ENCODE data around the gene VSTM4. TPM values are rescaled to one million over a fixed set of nuclear protein-coding genes. Genes with fewer than 3 reads are reported as not detected.

The VSTM4 gene
- polyA plus RNA-seq, 1 of the 3 experiments (the other 2 are of a cell fraction), result 0.39 TPM

DNA sequence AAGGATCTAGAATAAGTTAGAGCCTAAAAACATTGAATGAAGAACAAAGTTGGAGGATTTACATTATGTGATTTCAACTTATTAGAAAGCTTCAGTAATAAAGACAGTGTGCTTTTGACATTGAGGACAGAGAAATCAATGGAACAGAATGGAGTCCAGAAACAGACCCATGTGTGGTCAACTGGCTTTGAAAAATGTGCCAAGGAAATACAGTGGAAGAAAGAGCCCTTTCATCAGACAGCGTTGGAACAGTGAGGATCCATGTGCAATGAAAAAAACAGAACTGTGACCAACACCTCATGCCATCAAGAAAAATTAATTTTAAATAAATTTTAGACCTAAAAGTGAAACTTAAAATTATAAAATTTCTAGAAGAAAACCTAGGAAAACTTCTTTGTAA lies 125.1 kb downstream of the VSTM4 start:
- no peak overlapping the region for H3K4me2 ChIP-seq
- H3K36me3 ChIP-seq (replicated peaks in 1 of 2; ENCODE audit: control insufficient read depth in 1 of 2, insufficient read depth in 2 of 2, low read length in 1 of 2), result no peaks in the 10 kb centered on the region
- no peaks in the 10 kb centered on the region for H4K20me1 ChIP-seq (ENCODE audit: insufficient read depth)
- no peak overlapping the region for H2AFZ ChIP-seq (ENCODE audit: low read depth)
- no peak for DNase-seq
- no peaks in the 10 kb centered on the region for H3K9me2 ChIP-seq
- WGBS (ENCODE audit: low lambda C conversion rate), result 27% methylated on average over 1 of the region's 1 CpG
- no peaks in the 10 kb centered on the region for H3K9me3 ChIP-seq
- H3K27ac ChIP-seq (ENCODE audit: low read depth in 2 of 2, low read length in 1 of 2), result no peak overlapping the region
- no peaks in the 10 kb centered on the region for H3K27me3 ChIP-seq (ENCODE audit: insufficient read depth)
- H3K9ac ChIP-seq, result no peak overlapping the region
- no peaks in the 10 kb centered on the region for H3K4me1 ChIP-seq (ENCODE audit: control insufficient read depth in 1 of 2, insufficient read depth in 2 of 2, low read depth in 1 of 2, low read length in 1 of 2)
- ChIA-PET CTCF (interaction anchor here (0.7 kb wide), 1 partner anchor 8 kb away, joined by 3 read pairs; no protein-coding TSS in a partner anchor), POLR2A (no interaction called here)
- TF ChIP-seq, protein P1, sequence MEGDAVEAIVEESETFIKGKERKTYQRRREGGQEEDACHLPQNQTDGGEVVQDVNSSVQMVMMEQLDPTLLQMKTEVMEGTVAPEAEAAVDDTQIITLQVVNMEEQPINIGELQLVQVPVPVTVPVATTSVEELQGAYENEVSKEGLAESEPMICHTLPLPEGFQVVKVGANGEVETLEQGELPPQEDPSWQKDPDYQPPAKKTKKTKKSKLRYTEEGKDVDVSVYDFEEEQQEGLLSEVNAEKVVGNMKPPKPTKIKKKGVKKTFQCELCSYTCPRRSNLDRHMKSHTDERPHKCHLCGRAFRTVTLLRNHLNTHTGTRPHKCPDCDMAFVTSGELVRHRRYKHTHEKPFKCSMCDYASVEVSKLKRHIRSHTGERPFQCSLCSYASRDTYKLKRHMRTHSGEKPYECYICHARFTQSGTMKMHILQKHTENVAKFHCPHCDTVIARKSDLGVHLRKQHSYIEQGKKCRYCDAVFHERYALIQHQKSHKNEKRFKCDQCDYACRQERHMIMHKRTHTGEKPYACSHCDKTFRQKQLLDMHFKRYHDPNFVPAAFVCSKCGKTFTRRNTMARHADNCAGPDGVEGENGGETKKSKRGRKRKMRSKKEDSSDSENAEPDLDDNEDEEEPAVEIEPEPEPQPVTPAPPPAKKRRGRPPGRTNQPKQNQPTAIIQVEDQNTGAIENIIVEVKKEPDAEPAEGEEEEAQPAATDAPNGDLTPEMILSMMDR (IDR thresholded peaks at IDR 0.05), result no peak
- TF ChIP-seq CHD2 (IDR thresholded peaks at IDR 0.05; ENCODE audit: low read length, partially characterized antibody) (no peak), TCF12 (IDR thresholded peaks at IDR 0.05) (no peak), SMC3 (IDR thresholded peaks at IDR 0.05; ENCODE audit: low read depth, low read length) (no peak), RAD21 (IDR thresholded peaks at IDR 0.05; ENCODE audit: low read length) (no peak)
- H3K79me2 ChIP-seq (ENCODE audit: insufficient read depth), result no peaks in the 10 kb centered on the region
- H3K4me3 ChIP-seq (ENCODE audit: low read depth in 2 of 2, low read length in 1 of 2), result no peak overlapping the region
- H3F3A ChIP-seq (replicated peaks; ENCODE audit: insufficient read depth), result no peaks in the 10 kb centered on the region

DNA sequence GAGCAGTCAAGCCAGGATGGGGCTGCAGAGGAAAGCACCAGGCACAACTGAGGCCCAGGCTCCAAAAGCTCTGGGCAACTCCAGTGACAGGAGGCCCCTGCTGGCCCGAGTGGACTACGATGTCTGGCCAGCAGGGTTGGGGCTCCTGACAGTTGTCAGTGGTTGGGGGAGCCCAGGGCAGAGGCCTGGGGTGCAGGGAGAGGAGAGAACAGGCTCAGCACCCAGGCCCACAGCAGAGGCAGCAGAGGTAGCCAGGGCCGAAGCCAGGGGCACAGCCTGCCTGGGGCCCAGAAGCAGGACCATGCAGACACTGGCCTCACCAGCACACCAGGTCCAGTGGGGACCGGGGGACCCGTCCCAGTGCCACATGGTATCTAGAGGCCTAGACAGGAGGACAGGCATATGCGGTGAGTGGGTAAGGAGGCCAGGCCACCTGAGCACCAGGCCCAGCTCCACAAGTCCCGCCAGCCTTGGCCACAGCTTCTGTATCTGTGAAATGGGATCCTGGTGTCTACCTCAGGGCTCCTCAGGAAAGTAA lies 129.6 kb downstream of the VSTM4 start:
- CTCF ChIA-PET, result interaction anchor here (0.9 to 1.8 kb wide), 6 partner anchors 16 to 533 kb away, joined by 3 to 5 read pairs (median 3); no protein-coding TSS in a partner anchor
- Histone ChIP-seq H3K9me2 (no peaks in the 10 kb centered on the region), H3K4me3 (ENCODE audit: low read depth in 2 of 2, low read length in 1 of 2) (no peak overlapping the region), H3K27ac (ENCODE audit: low read depth in 2 of 2, low read length in 1 of 2) (no peak overlapping the region), H3F3A (replicated peaks; ENCODE audit: insufficient read depth) (no peaks in the 10 kb centered on the region), H3K4me2 (no peak overlapping the region), H2AFZ (ENCODE audit: low read depth) (no peak overlapping the region), H4K20me1 (ENCODE audit: insufficient read depth) (no peaks in the 10 kb centered on the region), H3K4me1 (ENCODE audit: control insufficient read depth in 1 of 2, insufficient read depth in 2 of 2, low read depth in 1 of 2, low read length in 1 of 2) (no peaks in the 10 kb centered on the region; a peak in 1 of 4 replicates), H3K9me3 (no peaks in the 10 kb centered on the region), H3K27me3 (ENCODE audit: insufficient read depth) (no peaks in the 10 kb centered on the region), H3K79me2 (ENCODE audit: insufficient read depth) (no peaks in the 10 kb centered on the region), H3K9ac (no peak overlapping the region), H3K36me3 (replicated peaks in 1 of 2; ENCODE audit: control insufficient read depth in 1 of 2, insufficient read depth in 2 of 2, low read length in 1 of 2) (no peaks in the 10 kb centered on the region)
- POLR2A ChIA-PET, result no interaction called here
- no peak for DNase-seq
- TF ChIP-seq POLR2AphosphoS5 (IDR thresholded peaks at IDR 0.05; ENCODE audit: low read depth, low read length), result no peak
- no peak for TF ChIP-seq ELF1 (IDR thresholded peaks at IDR 0.05)
- TF ChIP-seq NRF1 (IDR thresholded peaks at IDR 0.05; ENCODE audit: low read depth, low read length), result no peak
- no peak for TF ChIP-seq USF2 (IDR thresholded peaks at IDR 0.05; ENCODE audit: borderline replicate concordance, low read depth, low read length)
- WGBS (ENCODE audit: low lambda C conversion rate), result 54% methylated on average over 3 of the region's 7 CpGs
